Gastrocnemius medialis (tissue), 4 donors: Measurements from ENCODE around the gene TXNDC5. TPM values are rescaled to one million over a fixed set of nuclear protein-coding genes. Genes with fewer than 3 reads are reported as not detected.

Source experiments
- ATAC-seq, 2 donors: fragments of 150-250 bp; one replicate each; pipeline ENCODE4 v1.9.1; 2016
- DNase-seq, 2 donors: peaks; one replicate each; pipeline ENCODE4 v3.0.0-alpha.2; 2019
- H3K27ac ChIP-seq, 4 donors: fragments of 200-600 bp; sonication (generic); 1 replicate in 1 of 4; 2 replicates in 3 of 4; pipeline ENCODE4 v1.5.1; 2016 to 2018; ENCODE audit warnings: mild to moderate bottlenecking in 2 of 4, moderate library complexity in 1 of 4
- H3K27me3 ChIP-seq, 3 donors: fragments of 200-600 bp; sonication (generic) in 2 of 3; 1 replicate in 1 of 3; 2 replicates in 2 of 3; pipeline versions ENCODE4 v1.5.1 to v1.6.0; 2016 to 2019; ENCODE audit warnings: mild to moderate bottlenecking in 1 of 3, moderate library complexity in 1 of 3
- H3K36me3 ChIP-seq, 2 donors: fragments of 200-600 bp; sonication (generic) in 1 of 2; one replicate each; pipeline ENCODE4 v1.5.1; 2017 to 2018
- H3K4me1 ChIP-seq, 2 donors: fragments of 200-600 bp; sonication (generic) in 1 of 2; one replicate each; pipeline ENCODE4 v1.5.1; 2016 to 2017; ENCODE audit warnings: mild to moderate bottlenecking in 2 of 2
- H3K4me3 ChIP-seq, 4 donors: fragments of 200-600 bp; sonication (generic) in 3 of 4; 1 replicate in 1 of 4; 2 replicates in 3 of 4; pipeline ENCODE4 v1.5.1; 2016 to 2019; ENCODE audit warnings: mild to moderate bottlenecking in 2 of 4
- H3K9me3 ChIP-seq, 3 donors: fragments of 200-600 bp; sonication (generic) in 2 of 3; 1 replicate in 1 of 3; 2 replicates in 2 of 3; pipeline ENCODE4 v1.5.1; 2016 to 2019
- POLR2A ChIP-seq, 2 donors: fragments of 450-650 bp; IDR thresholded peaks; one replicate each; pipeline ENCODE4 v1.6.1; 2017; ENCODE audit warnings: antibody characterized with exemption in 2 of 2, mild to moderate bottlenecking in 2 of 2, moderate library complexity in 2 of 2
- in situ Hi-C, 4 donors: fragments of 200-750 bp; cut with MboI; loops; one replicate each; pipeline versions ENCODE4 v1.15.0 to v1.8.0; 2017; ENCODE audit warnings: low sequenced_read_pairs in 4 of 4
- intact Hi-C: fragments of 100-400 bp; cut with DNase I; formaldehyde crosslinking; loops from one replicate; pipeline ENCODE4 v1.15.1; 2023; ENCODE audit warnings: low total_unique reads
- total RNA-seq, 4 donors: library from RNA; depleted of rRNA; stranded (reverse); fragments of >200 nt; gene quantifications; one replicate each; pipeline versions ENCODE4 v1.1.0 to v1.2.3, GENCODE V29; 2016
- TF ChIP-seq, protein P1 (sequence below), 5 experiments: fragments of 450-650 bp in 3 of 5; fragments of 200-600 bp in 2 of 5; sonication (generic) in 2 of 5; IDR thresholded peaks in 4 of 5; conservative IDR thresholded peaks in 1 of 5; 1 replicate in 4 of 5; 2 replicates in 1 of 5; pipeline ENCODE4 v1.5.1; 2016 to 2019; ENCODE audit warnings: antibody characterized with exemption in 5 of 5, mild to moderate bottlenecking in 3 of 5, moderate library complexity in 3 of 5

The TXNDC5 gene
- total RNA-seq, 4 donors from 2014 or later: 29.9 to 43.3 (median 38.8) TPM

DNA sequence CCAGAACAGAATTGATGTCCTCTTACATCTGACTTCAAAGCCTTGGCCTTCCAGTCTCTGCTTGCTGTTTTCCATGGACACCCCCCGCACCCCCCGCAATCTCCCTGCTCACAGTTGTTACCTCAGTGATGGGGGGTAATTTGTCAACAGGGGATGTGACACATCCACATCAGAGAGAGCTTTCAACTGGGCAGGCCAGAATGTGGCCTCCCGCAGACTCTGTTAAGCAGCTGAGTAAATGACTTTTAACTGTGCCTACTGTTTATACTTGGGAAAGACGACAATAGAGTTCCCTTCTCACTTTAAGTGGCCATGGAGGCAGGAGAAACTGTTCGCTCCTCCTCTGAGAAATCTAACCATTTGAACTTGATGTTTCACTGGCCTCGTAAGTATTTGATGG is 51.0 kb downstream of the TXNDC5 start:
- H3K9me3 ChIP-seq: no peaks in the 10 kb centered on the region
- TF ChIP-seq, protein P1, sequence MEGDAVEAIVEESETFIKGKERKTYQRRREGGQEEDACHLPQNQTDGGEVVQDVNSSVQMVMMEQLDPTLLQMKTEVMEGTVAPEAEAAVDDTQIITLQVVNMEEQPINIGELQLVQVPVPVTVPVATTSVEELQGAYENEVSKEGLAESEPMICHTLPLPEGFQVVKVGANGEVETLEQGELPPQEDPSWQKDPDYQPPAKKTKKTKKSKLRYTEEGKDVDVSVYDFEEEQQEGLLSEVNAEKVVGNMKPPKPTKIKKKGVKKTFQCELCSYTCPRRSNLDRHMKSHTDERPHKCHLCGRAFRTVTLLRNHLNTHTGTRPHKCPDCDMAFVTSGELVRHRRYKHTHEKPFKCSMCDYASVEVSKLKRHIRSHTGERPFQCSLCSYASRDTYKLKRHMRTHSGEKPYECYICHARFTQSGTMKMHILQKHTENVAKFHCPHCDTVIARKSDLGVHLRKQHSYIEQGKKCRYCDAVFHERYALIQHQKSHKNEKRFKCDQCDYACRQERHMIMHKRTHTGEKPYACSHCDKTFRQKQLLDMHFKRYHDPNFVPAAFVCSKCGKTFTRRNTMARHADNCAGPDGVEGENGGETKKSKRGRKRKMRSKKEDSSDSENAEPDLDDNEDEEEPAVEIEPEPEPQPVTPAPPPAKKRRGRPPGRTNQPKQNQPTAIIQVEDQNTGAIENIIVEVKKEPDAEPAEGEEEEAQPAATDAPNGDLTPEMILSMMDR (IDR thresholded peaks at IDR 0.05 in 4 of 5, conservative IDR thresholded peaks at IDR 0.05 in 1 of 5): no peak
- no peak for TF ChIP-seq POLR2A (IDR thresholded peaks at IDR 0.05)
- intact Hi-C loops (no loop called here), in situ Hi-C loops (no loop called here)
- no peak overlapping the region for H3K4me3 ChIP-seq
- H3K27ac ChIP-seq: no peak overlapping the region
- H3K4me1 ChIP-seq: no peaks in the 10 kb centered on the region
- no peak for DNase-seq
- no peak for ATAC-seq
- H3K36me3 ChIP-seq: no peaks in the 10 kb centered on the region
- no peaks in the 10 kb centered on the region for H3K27me3 ChIP-seq

DNA sequence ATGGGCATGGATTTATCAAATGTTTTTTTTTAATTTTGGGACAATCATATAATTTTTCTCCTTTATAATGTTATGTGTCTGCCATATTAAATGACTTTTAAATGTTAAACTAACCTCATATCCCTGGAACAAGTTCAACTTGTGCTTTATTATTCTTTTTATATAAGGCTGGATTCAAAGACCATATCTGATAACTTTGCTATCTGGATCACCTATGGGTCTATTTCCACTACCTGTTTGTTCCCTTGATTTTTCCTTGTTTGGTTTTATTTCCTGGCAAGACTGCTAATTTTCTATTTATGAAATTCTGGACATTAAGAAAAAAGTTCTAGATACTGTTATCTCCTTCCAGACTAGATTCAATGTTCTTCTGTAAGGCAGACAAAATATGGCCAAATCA is 58.8 kb downstream of the TXNDC5 start:
- H3K27me3 ChIP-seq: no peaks in the 10 kb centered on the region
- H3K4me1 ChIP-seq: no peaks in the 10 kb centered on the region
- H3K9me3 ChIP-seq: no peaks in the 10 kb centered on the region
- H3K27ac ChIP-seq: no peak overlapping the region
- intact Hi-C loops: no loop called here
- no peak overlapping the region for H3K4me3 ChIP-seq
- in situ Hi-C loops: no loop called here
- TF ChIP-seq, protein P1 (IDR thresholded peaks at IDR 0.05 in 4 of 5, conservative IDR thresholded peaks at IDR 0.05 in 1 of 5): no peak
- TF ChIP-seq POLR2A (IDR thresholded peaks at IDR 0.05): no peak
- H3K36me3 ChIP-seq: no peaks in the 10 kb centered on the region
- no peak for DNase-seq
- no peak for ATAC-seq

DNA sequence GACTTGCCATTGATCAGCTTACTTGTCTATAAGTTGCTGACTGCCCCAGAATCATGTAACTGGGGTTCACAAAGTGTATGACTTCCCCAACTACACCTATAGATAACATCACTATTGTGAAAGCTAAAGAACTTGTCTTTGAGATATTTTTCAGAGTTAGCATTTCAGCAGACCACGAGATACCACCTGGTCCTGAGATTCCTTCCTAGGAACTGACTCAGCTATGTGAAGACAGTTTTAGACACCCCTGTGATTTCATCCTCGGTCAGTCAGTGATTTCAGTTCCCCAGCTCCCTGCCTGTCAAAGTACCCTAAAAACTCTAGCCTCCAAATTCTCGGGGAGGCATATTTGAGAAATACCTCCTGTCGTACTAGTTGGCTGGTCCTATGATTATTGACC is 62.4 kb downstream of the TXNDC5 start:
- no peak for ATAC-seq
- no peak overlapping the region for H3K4me3 ChIP-seq
- no peak overlapping the region for H3K27ac ChIP-seq
- H3K36me3 ChIP-seq: no peaks in the 10 kb centered on the region
- no peak for DNase-seq
- H3K4me1 ChIP-seq: no peaks in the 10 kb centered on the region
- TF ChIP-seq, protein P1 (IDR thresholded peaks at IDR 0.05 in 4 of 5, conservative IDR thresholded peaks at IDR 0.05 in 1 of 5): no peak
- TF ChIP-seq POLR2A (IDR thresholded peaks at IDR 0.05): no peak
- H3K27me3 ChIP-seq: no peaks in the 10 kb centered on the region
- H3K9me3 ChIP-seq: no peaks in the 10 kb centered on the region
- intact Hi-C loops (no loop called here), in situ Hi-C loops (no loop called here)

DNA sequence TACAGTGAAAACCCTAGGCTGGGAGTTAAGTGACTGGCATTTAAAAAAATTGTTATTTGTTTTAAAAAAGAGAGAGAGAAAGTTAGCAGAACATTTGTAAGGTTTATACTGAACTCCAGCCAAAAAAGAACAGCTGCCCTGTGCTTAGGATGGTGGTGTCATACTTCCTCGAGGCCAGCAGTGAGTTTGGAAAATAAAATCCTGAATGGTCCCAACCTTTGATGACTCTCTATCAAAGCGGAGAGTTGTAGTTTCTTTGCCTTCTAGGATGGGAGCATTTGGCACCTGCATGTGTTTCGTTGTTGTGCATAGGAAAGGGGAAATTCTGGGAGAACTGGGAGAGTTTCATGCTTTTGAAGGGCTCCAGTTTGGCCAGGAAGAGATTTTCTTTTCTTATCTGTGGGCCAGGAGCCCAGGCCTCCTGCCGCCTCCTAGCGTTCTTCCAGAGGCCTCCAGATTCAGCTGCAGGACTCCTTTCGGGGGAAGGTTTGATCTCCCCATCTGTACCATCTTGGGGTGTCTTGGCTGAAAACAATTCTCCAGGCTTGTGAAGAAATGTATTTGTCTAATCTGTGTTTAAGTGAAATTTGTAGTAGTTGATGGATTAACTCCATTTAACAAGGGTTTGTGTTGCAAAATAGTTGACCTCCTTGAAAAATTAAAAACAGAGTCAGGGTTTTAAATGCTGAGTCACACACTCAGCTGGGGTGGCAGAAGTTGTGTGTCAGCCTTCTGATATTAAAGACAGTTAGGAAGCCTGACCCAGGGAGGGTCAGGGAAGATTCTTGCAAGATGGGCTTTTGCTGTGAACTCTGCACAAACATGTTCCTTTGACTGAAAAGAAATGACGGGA is 63.4 kb downstream of the TXNDC5 start:
- in situ Hi-C loops: no loop called here
- TF ChIP-seq POLR2A (IDR thresholded peaks at IDR 0.05): no peak
- TF ChIP-seq, protein P1 (IDR thresholded peaks at IDR 0.05 in 4 of 5, conservative IDR thresholded peaks at IDR 0.05 in 1 of 5): no peak

More for the DNA sequence above, 63.4 kb downstream of the TXNDC5 start:
- Histone ChIP-seq H3K27ac (no peak overlapping the region), H3K27me3 (no peaks in the 10 kb centered on the region), H3K9me3 (no peaks in the 10 kb centered on the region), H3K4me1 (no peaks in the 10 kb centered on the region), H3K36me3 (no peaks in the 10 kb centered on the region), H3K4me3 (no peak overlapping the region)
- intact Hi-C loops: no loop called here
- DNase-seq (no peak), ATAC-seq (peak in 1 of 2 donors; percentile 36)
